CD4-positive, alpha-beta T cell (primary cell): ENCODE data around the gene MSI1. TPM values are rescaled to one million over a fixed set of nuclear protein-coding genes. Genes with fewer than 3 reads are reported as not detected.

ENCODE experiments used
- ATAC-seq: fragments of 200-7000 bp; cut with Tn5 transposase; one replicate; pipeline ENCODE4 v1.10.0; 2022; ENCODE audit warnings: mild to moderate bottlenecking; ENCODE audit not compliant: poor library complexity
- CTCF ChIA-PET: fragments of 350-600 bp; sonication (Branson Sonifier 250); formaldehyde crosslinking; loops from one replicate; lab custom pipeline; 2021; ENCODE audit warnings: antibody characterized with exemption, inconsistent platforms; lab: Charles Lee
- POLR2A ChIA-PET: fragments of 350-600 bp; sonication (Branson Sonifier 250); formaldehyde crosslinking; loops from one replicate; lab custom pipeline; 2021; ENCODE audit warnings: antibody characterized with exemption, inconsistent platforms; lab: Charles Lee
- DNase-seq, 14 experiments: peaks; one replicate each; pipeline ENCODE4 v3.0.0-alpha.2; 2013 to 2020; ENCODE audit warnings: mixed read lengths in 2 of 14
- H3K27ac ChIP-seq, 2 donors: one replicate each; pipeline versions ENCODE4 v1.5.1 to v1.7.0; 2013; ENCODE audit warnings: low read length in 2 of 2, low read depth in 1 of 2, mild to moderate bottlenecking in 1 of 2
- H3K27me3 ChIP-seq, 2 experiments: 1 replicate in 1 of 2; 2 replicates in 1 of 2; pipeline versions ENCODE4 v1.6.1 to v1.7.0; 2013; ENCODE audit warnings: low read length in 2 of 2, control low read depth in 1 of 2, mild to moderate bottlenecking in 1 of 2, moderate library complexity in 1 of 2; ENCODE audit not compliant: insufficient read depth in 2 of 2, control insufficient read depth in 1 of 2
- H3K36me3 ChIP-seq: one replicate; pipeline ENCODE4 v1.6.1; 2013; ENCODE audit warnings: low read length, control low read depth; ENCODE audit not compliant: insufficient read depth
- H3K4me1 ChIP-seq: one replicate; pipeline ENCODE4 v1.6.1; 2013; ENCODE audit warnings: low read length, control low read depth; ENCODE audit not compliant: insufficient read depth
- H3K4me3 ChIP-seq: one replicate; pipeline ENCODE4 v1.5.1; 2013; ENCODE audit warnings: mild to moderate bottlenecking, low read length, moderate library complexity
- H3K9me3 ChIP-seq, 2 experiments: 1 replicate in 1 of 2; 2 replicates in 1 of 2; pipeline versions ENCODE4 v1.6.1 to v1.7.0; 2013; ENCODE audit warnings: low read length in 2 of 2, mild to moderate bottlenecking in 2 of 2, control low read depth in 1 of 2, moderate library complexity in 1 of 2; ENCODE audit not compliant: control insufficient read depth in 1 of 2, insufficient read depth in 1 of 2
- H3K27ac Mint-ChIP-seq: one replicate; pipeline ENCODE4 v1.8.0; 2020; ENCODE audit warnings: mixed read lengths
- H3K27me3 Mint-ChIP-seq: one replicate; pipeline ENCODE4 v1.8.0; 2021; ENCODE audit warnings: mixed read lengths
- H3K36me3 Mint-ChIP-seq: one replicate; pipeline ENCODE4 v1.8.0; 2021; ENCODE audit warnings: low read depth, mixed read lengths
- H3K4me1 Mint-ChIP-seq: one replicate; pipeline ENCODE4 v1.8.0; 2021; ENCODE audit warnings: low read depth, mixed read lengths
- H3K4me3 Mint-ChIP-seq: one replicate; pipeline ENCODE4 v1.8.0; 2020; ENCODE audit warnings: mild to moderate bottlenecking, mixed read lengths
- H3K9me3 Mint-ChIP-seq: one replicate; pipeline ENCODE4 v1.8.0; 2020; ENCODE audit warnings: mixed read lengths
- CTCF ChIP-seq: fragments of 200-600 bp; IDR thresholded peaks from one replicate; pipeline ENCODE4 v1.8.0; 2022; ENCODE audit warnings: antibody characterized with exemption, mild to moderate bottlenecking
- intact Hi-C, 2 experiments: fragments of 100-400 bp; cut with DNase I in 1 of 2; cut with micrococcal nuclease in 1 of 2; formaldehyde crosslinking; loops; one replicate each; pipeline versions ENCODE4 v1.15.1 to v1.9.0; 2023 to 2025; cut with DNase I, micrococcal nuclease
- total RNA-seq, 174 experiments: library from RNA in 2 of 174; stranded (reverse) in 2 of 174; gene quantifications; one replicate each; pipeline ENCODE4 v1.2.3 and lab custom pipeline; 2021 to 2026

Gene MSI1
- total RNA-seq, 2 experiments from 2014 or later: not detected

GRCh38 chr12:120388691-120389481 is 19.9 kb upstream of the MSI1 start:
- intact Hi-C loops: no loop called here
- H3K36me3 ChIP-seq: no peaks in the 10 kb centered on the region
- no peaks in the 10 kb centered on the region for H3K9me3 Mint-ChIP-seq
- ChIA-PET CTCF (no interaction called here), POLR2A (no interaction called here)
- no peak overlapping the region for H3K4me3 ChIP-seq
- H3K9me3 ChIP-seq: peaks cover 0 to 4% of the 10 kb centered on the region in 2 experiments
- peaks cover 14% of the 10 kb centered on the region in 2 experiments for H3K27me3 ChIP-seq
- no peak overlapping the region for H3K27ac ChIP-seq
- ATAC-seq: no peak
- H3K4me1 ChIP-seq: peaks cover 7% of the 10 kb centered on the region
- H3K36me3 Mint-ChIP-seq: no peaks in the 10 kb centered on the region
- H3K4me1 Mint-ChIP-seq: no peaks in the 10 kb centered on the region
- H3K4me3 Mint-ChIP-seq: no peak overlapping the region
- H3K27ac Mint-ChIP-seq: no peak overlapping the region
- DNase-seq: no peak
- H3K27me3 Mint-ChIP-seq: peaks cover 51% of the 10 kb centered on the region
- no peak for TF ChIP-seq CTCF

GRCh38 chr12:120381752-120382419 is 12.9 kb upstream of the MSI1 start:
- CTCF ChIA-PET: no interaction called here
- no peak overlapping the region for H3K4me3 ChIP-seq
- H3K4me1 Mint-ChIP-seq: no peaks in the 10 kb centered on the region
- H3K9me3 Mint-ChIP-seq: no peaks in the 10 kb centered on the region
- H3K27me3 Mint-ChIP-seq: peaks cover 48% of the 10 kb centered on the region
- H3K27ac ChIP-seq: no peak overlapping the region
- DNase-seq: no peak
- H3K9me3 ChIP-seq: no peaks in the 10 kb centered on the region
- H3K36me3 Mint-ChIP-seq: no peaks in the 10 kb centered on the region
- POLR2A ChIA-PET: no interaction called here
- peaks cover 4 to 12% of the 10 kb centered on the region in 2 experiments for H3K27me3 ChIP-seq
- ATAC-seq: no peak
- intact Hi-C loops: no loop called here
- no peak for TF ChIP-seq CTCF
- no peak overlapping the region for H3K27ac Mint-ChIP-seq
- H3K4me3 Mint-ChIP-seq: no peak overlapping the region
- H3K4me1 ChIP-seq: no peaks in the 10 kb centered on the region
- H3K36me3 ChIP-seq: no peaks in the 10 kb centered on the region

GRCh38 chr12:120378036-120378435 is 9.1 kb upstream of the MSI1 start:
- Mint-ChIP-seq H3K36me3 (no peaks in the 10 kb centered on the region), H3K4me1 (no peaks in the 10 kb centered on the region), H3K27me3 (peaks cover 66% of the 10 kb centered on the region), H3K4me3 (no peak overlapping the region), H3K9me3 (no peaks in the 10 kb centered on the region), H3K27ac (no peak overlapping the region)
- H3K36me3 ChIP-seq: no peaks in the 10 kb centered on the region
- ATAC-seq: no peak
- TF ChIP-seq CTCF: no peak
- no peaks in the 10 kb centered on the region for H3K9me3 ChIP-seq
- intact Hi-C loops: no loop called here
- no peak overlapping the region for H3K4me3 ChIP-seq
- ChIA-PET CTCF (no interaction called here), POLR2A (no interaction called here)
- no peak overlapping the region for H3K27ac ChIP-seq
- no peaks in the 10 kb centered on the region for H3K4me1 ChIP-seq
- H3K27me3 ChIP-seq: peaks cover 16 to 38% of the 10 kb centered on the region in 2 experiments
- no peak for DNase-seq
